WTC11 (cell line): Measurements from ENCODE around the gene NCOA6.

Experiments used
- CTCF ChIP-seq: fragments of 200-600 bp; IDR thresholded peaks from 2 replicates; pipeline ENCODE4 v1.8.0; 2022; ENCODE audit warnings: antibody characterized with exemption
- ESRRA ChIP-seq: sonication (generic); formaldehyde crosslinking; IDR thresholded peaks from 2 replicates; pipeline ENCODE4 v1.8.1; 2022; ENCODE audit warnings: mild to moderate bottlenecking, missing genetic modification reagents, borderline replicate concordance
- KAT7 ChIP-seq: sonication (generic); formaldehyde crosslinking; IDR thresholded peaks from 2 replicates; pipeline ENCODE4 v1.8.1; 2023; ENCODE audit warnings: missing genetic modification reagents, mild to moderate bottlenecking, borderline replicate concordance
- SP1 ChIP-seq: sonication (generic); formaldehyde crosslinking; conservative IDR thresholded peaks from 2 replicates; pipeline ENCODE4 v1.8.1; 2022; ENCODE audit warnings: missing genetic modification reagents
- ZNF138 ChIP-seq: sonication (generic); formaldehyde crosslinking; conservative IDR thresholded peaks from 2 replicates; pipeline ENCODE4 v1.8.1; 2022; ENCODE audit warnings: mild to moderate bottlenecking, moderate library complexity, missing genetic modification reagents
- ZNF671 ChIP-seq: fragments of 250-450 bp; sonication (Bioruptor Pico); IDR thresholded peaks from 2 replicates; pipeline ENCODE4 v1.8.0; 2021; ENCODE audit warnings: mild to moderate bottlenecking
- TF ChIP-seq, protein P1 (sequence below): sonication (generic); formaldehyde crosslinking; conservative IDR thresholded peaks from 2 replicates; pipeline ENCODE4 v1.8.1; 2022; ENCODE audit warnings: mild to moderate bottlenecking, missing genetic modification reagents

DNA sequence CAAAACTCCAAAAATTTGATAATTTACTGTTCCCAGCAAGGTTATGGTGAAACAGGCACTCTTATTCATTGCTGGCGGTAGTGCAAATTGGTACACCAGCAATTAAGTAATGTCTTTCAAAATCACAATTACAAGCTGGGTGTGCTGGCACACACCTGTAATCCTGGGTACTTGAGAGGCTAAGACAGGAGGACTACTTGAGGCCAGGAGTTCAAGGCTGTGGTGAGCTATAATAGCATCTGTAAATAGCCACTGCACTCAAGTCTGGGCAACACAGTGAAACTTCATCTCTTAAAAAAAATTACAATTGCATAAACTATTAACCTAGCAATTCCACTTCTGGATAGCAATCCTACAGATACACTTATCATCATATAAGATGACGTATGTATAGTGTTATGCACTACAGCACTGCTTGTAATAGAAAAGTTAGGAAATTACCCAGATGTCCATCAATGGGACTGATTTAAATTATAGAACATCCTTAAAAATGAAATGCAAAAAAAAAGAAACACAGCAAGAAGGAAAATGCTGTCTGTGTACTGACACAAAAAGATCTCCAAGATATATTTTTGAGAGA lies 31.4 kb downstream of the NCOA6 start:
- no peak for TF ChIP-seq ZNF138 (CRISPR knock-in tag)
- TF ChIP-seq ZNF671 (CRISPR knock-in tag), result no peak
- no peak for TF ChIP-seq ESRRA (CRISPR knock-in tag)
- TF ChIP-seq, protein P1, sequence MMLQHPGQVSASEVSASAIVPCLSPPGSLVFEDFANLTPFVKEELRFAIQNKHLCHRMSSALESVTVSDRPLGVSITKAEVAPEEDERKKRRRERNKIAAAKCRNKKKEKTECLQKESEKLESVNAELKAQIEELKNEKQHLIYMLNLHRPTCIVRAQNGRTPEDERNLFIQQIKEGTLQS, result no peak
- no peak for TF ChIP-seq SP1 (CRISPR knock-in tag)
- TF ChIP-seq CTCF, result no peak
- no peak for TF ChIP-seq KAT7 (CRISPR knock-in tag)
